Type B pancreatic cell (in vitro differentiated cells): ENCODE measurements around the gene WDR64. TPM values are rescaled to one million over a fixed set of nuclear protein-coding genes. Genes with fewer than 3 reads are reported as not detected.
"Not testable (repeated sequence)": the region's sequence is repeated elsewhere in the genome, so short reads cannot be mapped to it uniquely, and the experiment has no call there.

Source experiments
- DNase-seq: peaks from one replicate; pipeline ENCODE4 v3.0.0; 2021; ENCODE audit warnings: mixed read lengths; ENCODE audit not compliant: unreplicated experiment; ENCODE audit errors: extremely low spot score
- H3K27ac Mint-ChIP-seq: 2 replicates; pipeline ENCODE4 v1.8.0; 2021; ENCODE audit warnings: mild to moderate bottlenecking, mixed read lengths
- H3K27me3 Mint-ChIP-seq: 2 replicates; pipeline ENCODE4 v1.8.0; 2021; ENCODE audit warnings: mixed read lengths
- H3K36me3 Mint-ChIP-seq: 2 replicates; pipeline ENCODE4 v1.8.0; 2021; ENCODE audit warnings: mixed read lengths
- H3K4me1 Mint-ChIP-seq: one replicate; pipeline ENCODE4 v1.8.0; 2021; ENCODE audit warnings: mixed read lengths; ENCODE audit not compliant: unreplicated experiment
- H3K4me3 Mint-ChIP-seq: 2 replicates; pipeline ENCODE4 v1.8.0; 2021; ENCODE audit warnings: mild to moderate bottlenecking, mixed read lengths
- H3K9me3 Mint-ChIP-seq: 2 replicates; pipeline ENCODE4 v1.8.0; 2021; ENCODE audit warnings: mixed read lengths
- total RNA-seq: library from RNA; stranded (reverse); gene quantifications from 2 replicates; pipeline ENCODE4 v1.2.1, GENCODE V29; 2021; ENCODE audit warnings: low replicate concordance
- TF ChIP-seq, protein P1 (sequence below): fragments of 200-600 bp; sonication (generic); conservative IDR thresholded peaks from 2 replicates; pipeline ENCODE4 v1.5.0; 2021; ENCODE audit warnings: antibody characterized with exemption, mild to moderate bottlenecking

Gene WDR64
- total RNA-seq, 1 donor from 2014 or later: not detected

DNA sequence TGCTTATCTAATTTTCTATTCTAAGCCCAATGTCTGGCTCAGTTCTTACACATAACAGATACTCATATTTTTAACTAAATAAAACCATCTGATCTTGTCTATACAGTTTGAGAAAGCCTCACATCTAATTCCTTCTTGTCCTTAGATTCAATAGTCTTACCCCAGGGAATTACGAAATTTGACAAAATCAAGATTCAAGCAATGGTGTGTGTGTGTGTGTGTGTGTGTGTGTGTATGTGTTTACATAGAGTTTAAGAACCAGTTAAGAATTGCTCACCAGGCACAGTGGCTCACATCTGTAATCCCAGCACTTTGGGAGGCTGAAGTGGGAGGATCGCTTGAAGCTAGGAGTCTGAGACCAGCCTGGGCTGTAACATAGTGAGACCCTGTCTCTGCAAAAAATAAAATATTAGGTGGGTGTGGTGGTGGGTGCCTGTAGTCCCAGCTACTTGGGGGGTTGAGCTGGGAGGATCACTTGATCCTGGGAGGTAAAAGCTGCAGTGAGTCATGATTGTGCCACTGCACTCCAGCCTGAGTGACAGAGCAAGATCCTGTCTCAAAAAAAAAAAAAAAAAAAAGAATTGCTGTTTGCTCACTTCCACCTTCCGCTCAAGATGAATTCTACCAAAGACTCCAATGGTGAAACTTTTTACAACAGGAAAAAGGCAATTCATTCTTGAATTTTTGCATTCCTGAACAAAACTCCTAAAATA lies 6.2 kb downstream of the WDR64 start:
- TF ChIP-seq, protein P1, sequence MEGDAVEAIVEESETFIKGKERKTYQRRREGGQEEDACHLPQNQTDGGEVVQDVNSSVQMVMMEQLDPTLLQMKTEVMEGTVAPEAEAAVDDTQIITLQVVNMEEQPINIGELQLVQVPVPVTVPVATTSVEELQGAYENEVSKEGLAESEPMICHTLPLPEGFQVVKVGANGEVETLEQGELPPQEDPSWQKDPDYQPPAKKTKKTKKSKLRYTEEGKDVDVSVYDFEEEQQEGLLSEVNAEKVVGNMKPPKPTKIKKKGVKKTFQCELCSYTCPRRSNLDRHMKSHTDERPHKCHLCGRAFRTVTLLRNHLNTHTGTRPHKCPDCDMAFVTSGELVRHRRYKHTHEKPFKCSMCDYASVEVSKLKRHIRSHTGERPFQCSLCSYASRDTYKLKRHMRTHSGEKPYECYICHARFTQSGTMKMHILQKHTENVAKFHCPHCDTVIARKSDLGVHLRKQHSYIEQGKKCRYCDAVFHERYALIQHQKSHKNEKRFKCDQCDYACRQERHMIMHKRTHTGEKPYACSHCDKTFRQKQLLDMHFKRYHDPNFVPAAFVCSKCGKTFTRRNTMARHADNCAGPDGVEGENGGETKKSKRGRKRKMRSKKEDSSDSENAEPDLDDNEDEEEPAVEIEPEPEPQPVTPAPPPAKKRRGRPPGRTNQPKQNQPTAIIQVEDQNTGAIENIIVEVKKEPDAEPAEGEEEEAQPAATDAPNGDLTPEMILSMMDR: no peak
- Mint-ChIP-seq H3K4me1 (no peaks in the 10 kb centered on the region), H3K36me3 (no peaks in the 10 kb centered on the region), H3K27ac (no peak overlapping the region), H3K27me3 (no peaks in the 10 kb centered on the region), H3K9me3 (no peaks in the 10 kb centered on the region), H3K4me3 (no peak overlapping the region)
- DNase-seq: no peak

GRCh38 chr1:241659016-241659415 lies 6.9 kb downstream of the WDR64 start:
- H3K4me3 Mint-ChIP-seq, H3K4me1 Mint-ChIP-seq, DNase-seq, H3K9me3 Mint-ChIP-seq, H3K36me3 Mint-ChIP-seq, H3K27me3 Mint-ChIP-seq, H3K27ac Mint-ChIP-seq: not testable (repeated sequence)

DNA sequence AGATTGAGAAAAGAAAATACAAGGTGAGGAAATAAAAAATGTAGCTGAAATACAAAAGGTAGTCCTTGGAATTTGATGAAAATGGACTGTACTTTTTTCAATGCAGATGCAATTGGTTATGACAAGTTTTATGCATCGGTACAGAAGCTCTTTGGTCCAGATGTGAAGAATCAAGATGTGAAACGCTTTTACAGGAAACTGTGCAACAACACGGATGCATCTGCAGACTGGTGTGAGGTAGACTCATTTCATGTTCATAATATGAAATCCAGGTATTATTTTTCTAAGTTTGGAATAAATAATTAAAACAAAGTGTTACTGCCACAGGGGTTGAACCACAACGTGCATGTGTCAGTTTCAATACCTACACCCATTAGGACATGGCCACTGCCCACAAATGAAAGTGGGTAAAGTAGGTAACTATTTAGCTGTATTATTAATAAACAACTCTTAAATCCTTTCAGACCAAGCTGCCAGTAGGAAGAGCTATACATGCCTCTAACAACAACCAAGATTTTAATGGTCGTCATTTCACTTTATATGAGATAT lies 8.4 kb downstream of the WDR64 start:
- H3K9me3 Mint-ChIP-seq: no peaks in the 10 kb centered on the region
- no peak overlapping the region for H3K4me3 Mint-ChIP-seq
- H3K27me3 Mint-ChIP-seq: no peaks in the 10 kb centered on the region
- TF ChIP-seq, protein P1: no peak
- H3K36me3 Mint-ChIP-seq: no peaks in the 10 kb centered on the region
- no peak for DNase-seq
- no peaks in the 10 kb centered on the region for H3K4me1 Mint-ChIP-seq
- no peak overlapping the region for H3K27ac Mint-ChIP-seq

- TF ChIP-seq, protein P1: no peak
- DNase-seq: no peak
- no peaks in the 10 kb centered on the region for H3K27me3 Mint-ChIP-seq
- H3K27ac Mint-ChIP-seq: no peak overlapping the region
- H3K9me3 Mint-ChIP-seq: no peaks in the 10 kb centered on the region
- H3K36me3 Mint-ChIP-seq: no peaks in the 10 kb centered on the region
- no peaks in the 10 kb centered on the region for H3K4me1 Mint-ChIP-seq
- no peak overlapping the region for H3K4me3 Mint-ChIP-seq
Measured at GRCh38 chr1:241666419-241666818, 14.3 kb downstream of the WDR64 start.

DNA sequence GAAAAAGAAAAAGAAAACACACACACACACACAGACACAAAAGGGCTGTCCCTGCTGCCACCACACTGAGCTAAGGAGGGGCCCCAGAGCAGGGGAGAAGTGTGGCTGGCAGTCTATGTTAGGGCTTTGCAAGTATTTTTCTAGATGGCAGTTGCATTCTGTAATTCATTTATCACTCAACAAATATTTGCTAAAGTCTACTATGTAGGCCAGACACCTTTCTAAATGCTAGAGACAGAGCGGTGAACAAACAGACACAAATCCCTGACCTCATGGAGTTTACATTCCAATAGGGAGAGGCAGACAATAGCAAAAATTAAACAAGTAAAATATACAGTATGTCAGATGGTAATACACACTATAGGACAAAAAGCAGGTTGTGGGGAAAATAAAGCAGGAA lies 20.2 kb downstream of the WDR64 start:
- H3K27ac Mint-ChIP-seq: no peak overlapping the region
- H3K4me3 Mint-ChIP-seq: no peak overlapping the region
- H3K27me3 Mint-ChIP-seq: peaks cover 18% of the 10 kb centered on the region

DNA sequence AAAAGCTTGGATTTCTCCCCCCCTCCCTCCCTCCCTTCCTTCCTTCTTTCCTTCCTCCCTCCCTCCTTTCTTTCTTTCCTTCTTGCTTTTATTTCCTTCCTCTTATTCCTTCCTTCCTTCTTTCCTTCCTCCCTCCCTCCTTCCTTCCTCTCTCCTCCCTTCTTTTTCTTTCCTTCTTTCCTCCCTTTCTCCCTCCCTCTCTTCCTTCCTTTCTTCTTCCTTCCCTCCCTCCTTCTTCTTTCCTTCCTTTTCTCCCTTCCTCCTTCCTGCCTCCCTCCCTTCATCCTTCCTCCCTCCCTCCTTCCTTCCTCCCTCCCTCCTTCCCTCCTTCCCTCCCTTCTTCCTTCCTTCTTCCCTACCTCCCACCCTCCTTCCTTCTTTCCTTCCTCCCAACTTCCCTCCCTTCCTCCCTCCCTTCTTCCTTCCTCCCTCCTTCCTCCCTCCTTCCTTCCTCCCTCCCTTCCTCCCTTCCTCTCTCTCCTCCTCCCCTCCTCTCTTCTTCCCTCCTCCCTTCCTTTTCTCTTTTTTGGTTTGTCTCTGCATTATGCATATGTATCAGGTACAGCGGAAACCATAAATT lies 22.8 kb downstream of the WDR64 start:
- Mint-ChIP-seq H3K4me1 (no peaks in the 10 kb centered on the region), H3K4me3 (no peak overlapping the region), H3K27me3 (peaks cover 18% of the 10 kb centered on the region), H3K36me3 (no peaks in the 10 kb centered on the region), H3K27ac (no peak overlapping the region), H3K9me3 (no peaks in the 10 kb centered on the region)
- TF ChIP-seq, protein P1: no peak
- no peak for DNase-seq

More for the DNA sequence above, 20.2 kb downstream of the WDR64 start:
- TF ChIP-seq, protein P1: no peak
- no peaks in the 10 kb centered on the region for H3K4me1 Mint-ChIP-seq
- DNase-seq: no peak
- no peaks in the 10 kb centered on the region for H3K9me3 Mint-ChIP-seq
- no peaks in the 10 kb centered on the region for H3K36me3 Mint-ChIP-seq
